ENCODE results near the gene CDH19.
A peak's percentile ranks its signal among the peaks of the same experiment; 100 is the strongest.

Gene CDH19

GRCh38 chr18:66603941-66604627, at the start of gene CDH19:
Gene CDH19 (minus strand): TSS chr18:66604090. CDS start chr18:66572204, 31,886 bp downstream.
- no peak for DNase-seq

GRCh38 chr18:66647671-66648070, 43.8 kb upstream of the CDH19 start:
- DNase-seq: no peak

GRCh38 chr18:66646609-66647008, 42.7 kb upstream of the CDH19 start:
- no peak for DNase-seq

GRCh38 chr18:66645983-66646382, 42.1 kb upstream of the CDH19 start:
- DNase-seq: no peak

GRCh38 chr18:66641056-66641455, 37.2 kb upstream of the CDH19 start:
- DNase-seq: no peak

- no peak for DNase-seq
Measured at GRCh38 chr18:66640431-66640830, 36.5 kb upstream of the CDH19 start.

GRCh38 chr18:66638856-66639629, 35.2 kb upstream of the CDH19 start:
- no peak for DNase-seq

- DNase-seq: no peak
Measured at GRCh38 chr18:66635342-66635741, 31.5 kb upstream of the CDH19 start.

GRCh38 chr18:66632756-66633155, 28.9 kb upstream of the CDH19 start:
- no peak for DNase-seq

- DNase-seq: no peak
Measured at GRCh38 chr18:66630831-66631230, 26.9 kb upstream of the CDH19 start.

GRCh38 chr18:66623821-66624220, 19.9 kb upstream of the CDH19 start:
- no peak for DNase-seq

- DNase-seq: no peak
Measured at GRCh38 chr18:66621816-66622576, 18.1 kb upstream of the CDH19 start.

- peak; percentile 47 for DNase-seq
Measured at GRCh38 chr18:66616523-66616983, 12.7 kb upstream of the CDH19 start.

GRCh38 chr18:66615176-66615575, 11.3 kb upstream of the CDH19 start:
- DNase-seq: no peak

- no peak for DNase-seq
Measured at GRCh38 chr18:66607632-66608031, 3.7 kb upstream of the CDH19 start.

- DNase-seq: no peak
Measured at GRCh38 chr18:66601649-66602048, 2.2 kb downstream of the CDH19 start.

GRCh38 chr18:66599190-66599589, 4.7 kb downstream of the CDH19 start:
- no peak for DNase-seq

- no peak for DNase-seq
Measured at GRCh38 chr18:66587430-66587829, 16.5 kb downstream of the CDH19 start.

- DNase-seq: no peak
Measured at GRCh38 chr18:66582211-66582610, 21.7 kb downstream of the CDH19 start.

- DNase-seq: no peak
Measured at GRCh38 chr18:66575263-66575662, 28.6 kb downstream of the CDH19 start.

- no peak for DNase-seq
Measured at GRCh38 chr18:66571845-66572244, 32.0 kb downstream of the CDH19 start.

GRCh38 chr18:66566616-66567015, 37.3 kb downstream of the CDH19 start:
- DNase-seq: no peak

GRCh38 chr18:66564236-66564635, 39.7 kb downstream of the CDH19 start:
- DNase-seq: no peak

- DNase-seq: no peak
Measured at GRCh38 chr18:66562279-66562678, 41.6 kb downstream of the CDH19 start.

Data from NCI-H1436 (cell line).